Germinal center (tissue), 1 donor: ENCODE data around the gene CKAP2L.
"Not testable (repeated sequence)": the region's sequence is repeated elsewhere in the genome, so short reads cannot be mapped to it uniquely, and the experiment has no call there.

Experiments used
- DNase-seq: peaks from one replicate; pipeline ENCODE4 v3.0.0; 2012; ENCODE audit warnings: mixed read lengths, low spot score

CKAP2L gene

GRCh38 chr2:112725545-112726457 is 38.6 kb downstream of the CKAP2L start:
- no peak for DNase-seq

GRCh38 chr2:112724591-112725525 is 39.6 kb downstream of the CKAP2L start:
- DNase-seq = no peak

DNA sequence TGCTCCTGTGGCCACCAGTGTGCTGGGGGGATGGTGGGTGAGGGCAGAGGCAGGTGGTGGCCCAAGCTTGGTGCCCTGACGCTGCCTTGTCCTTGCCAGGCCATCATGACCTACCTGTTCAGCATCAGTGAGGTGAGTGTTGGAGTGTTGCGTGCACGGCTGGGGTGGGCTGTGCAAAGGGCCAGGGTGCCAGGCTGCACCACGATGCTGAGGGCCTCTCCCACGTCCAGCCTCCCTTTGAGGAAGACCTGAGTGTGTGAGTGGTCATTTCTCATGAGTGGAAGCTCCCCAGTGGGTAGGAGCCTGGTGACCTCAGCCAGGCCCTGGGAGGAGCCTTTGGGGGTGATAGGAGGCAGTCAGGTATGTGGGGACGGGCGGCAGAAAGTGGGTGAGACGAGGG is 40.4 kb downstream of the CKAP2L start:
- DNase-seq = no peak

DNA sequence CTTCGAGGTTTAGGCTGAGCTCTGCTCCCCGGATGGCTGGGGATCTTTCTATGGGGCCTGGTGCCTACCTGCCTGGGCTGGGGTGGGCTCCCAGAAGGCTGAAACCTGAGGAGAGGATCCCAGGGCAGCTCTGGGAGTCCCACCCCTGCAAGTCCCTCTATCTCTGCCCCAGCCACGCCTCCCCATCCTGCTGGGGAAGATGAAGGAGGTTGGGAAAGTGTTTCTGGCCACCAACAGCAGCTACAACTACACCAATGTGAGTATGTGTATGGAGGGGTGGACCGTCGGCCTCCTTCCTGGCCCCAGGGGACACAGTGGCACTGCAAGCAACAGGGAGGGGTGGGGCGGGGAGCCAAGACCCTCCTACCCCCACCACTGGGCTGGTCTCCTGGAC is 40.9 kb downstream of the CKAP2L start:
- DNase-seq = no peak

DNA sequence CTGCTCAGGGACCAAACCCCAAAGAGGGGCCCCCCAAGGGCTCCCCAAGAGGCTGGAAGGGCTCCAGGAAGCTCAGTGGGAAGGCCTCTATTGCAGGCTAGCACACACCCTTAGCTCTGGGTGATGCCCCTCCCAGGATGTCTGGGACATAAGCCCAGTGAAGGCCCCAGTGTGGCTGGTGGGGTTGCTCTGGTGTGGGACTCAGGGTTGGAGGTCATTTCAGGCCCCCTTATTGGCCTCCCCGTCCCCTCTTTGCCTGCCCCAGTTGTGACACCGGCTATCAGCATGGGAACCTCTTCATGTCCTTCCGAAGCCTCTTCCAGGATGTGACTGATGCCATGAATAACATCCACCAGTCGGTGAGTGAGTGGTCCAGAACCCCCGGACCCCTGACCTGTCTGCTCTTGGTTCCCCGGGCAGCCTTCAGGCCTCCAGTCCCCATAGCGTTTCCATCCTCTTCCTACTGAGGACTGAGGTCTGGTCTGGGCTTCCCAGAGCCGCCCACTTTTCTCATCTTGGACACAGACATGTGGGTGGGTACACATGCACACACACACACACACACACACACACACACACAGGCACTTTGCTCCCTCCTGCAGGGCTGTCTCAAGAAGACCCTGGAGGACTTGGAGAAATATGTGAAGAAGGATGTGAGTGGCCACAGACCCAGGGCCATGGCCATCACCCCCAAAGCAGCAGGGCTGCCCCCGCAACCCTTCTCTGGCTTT is 41.4 kb downstream of the CKAP2L start:
- DNase-seq = no peak

GRCh38 chr2:112721819-112722522 is 42.4 kb downstream of the CKAP2L start:
- no peak for DNase-seq

DNA sequence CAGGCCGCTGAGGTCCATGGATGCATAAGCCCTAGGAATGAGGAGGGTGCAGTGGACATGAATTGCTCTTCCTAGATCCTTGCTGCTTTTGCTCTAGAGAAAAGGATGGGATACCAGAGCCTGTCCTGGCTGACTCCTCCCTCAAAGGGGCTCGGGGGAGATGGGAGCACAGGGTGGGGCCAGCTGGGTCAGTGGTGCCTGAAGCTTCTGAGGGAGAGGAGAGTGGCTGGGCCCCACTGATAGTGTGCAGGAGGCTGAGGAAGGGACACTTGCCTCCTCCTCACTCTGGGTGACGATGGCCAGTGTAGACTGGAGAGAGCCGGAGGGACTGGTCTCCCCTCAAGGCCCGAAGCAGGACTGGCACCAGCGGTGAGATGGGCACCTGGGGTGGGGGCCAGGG is 43.6 kb downstream of the CKAP2L start, which contains the start of gene NT5DC4:
TSS of gene NT5DC4 (plus strand) at position 236 of the 400 bp plus-strand sequence. CDS start at position 296, 60 bp downstream.
- DNase-seq = no peak

- no peak for DNase-seq
Measured at GRCh38 chr2:112718863-112719370, 45.5 kb downstream of the CKAP2L start.

- DNase-seq = not testable (repeated sequence)
Measured at GRCh38 chr2:112716826-112717352, 47.5 kb downstream of the CKAP2L start.

GRCh38 chr2:112716094-112716493 is 48.3 kb downstream of the CKAP2L start:
- not testable (repeated sequence) for DNase-seq

GRCh38 chr2:112714836-112715631 is 49.4 kb downstream of the CKAP2L start:
- no peak for DNase-seq

- no peak for DNase-seq
Measured at GRCh38 chr2:112714331-112714730, 50.1 kb downstream of the CKAP2L start.

GRCh38 chr2:112713926-112714325 is 50.5 kb downstream of the CKAP2L start:
- DNase-seq = no peak

- no peak for DNase-seq
Measured at GRCh38 chr2:112713585-112713925, 50.9 kb downstream of the CKAP2L start.

DNA sequence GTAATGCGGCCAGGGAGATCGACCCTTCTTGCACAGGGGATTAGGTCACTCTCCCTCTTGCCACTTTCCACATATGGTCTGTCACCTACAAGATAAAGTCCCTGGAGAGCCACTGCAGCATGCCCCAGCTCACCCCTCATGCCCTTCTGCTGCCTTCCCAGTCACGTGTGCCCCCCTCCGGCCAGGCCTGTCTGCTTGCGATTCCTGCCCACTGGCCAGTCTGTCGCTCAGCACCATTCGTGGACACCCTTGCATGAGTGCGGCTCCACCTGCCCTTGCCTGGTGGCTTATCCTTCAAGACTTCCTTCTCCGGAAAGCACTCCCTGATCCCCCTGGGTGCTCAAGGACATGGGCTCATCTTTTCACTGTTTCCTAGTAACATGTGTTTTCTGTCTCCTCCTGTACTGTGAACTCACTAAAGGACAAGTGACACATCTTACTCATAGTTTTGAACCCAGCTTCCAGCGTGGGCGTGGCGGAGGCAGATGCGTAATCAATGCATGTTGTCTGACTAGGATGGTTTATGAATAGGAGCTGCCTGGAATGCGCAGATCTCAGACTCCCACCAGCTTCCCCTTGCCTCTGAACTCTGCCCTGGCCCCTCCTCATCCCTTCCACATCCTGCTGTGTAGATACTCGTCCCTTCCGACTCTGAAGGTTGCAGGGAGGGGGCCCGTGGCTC is 51.4 kb downstream of the CKAP2L start:
- no peak for DNase-seq

GRCh38 chr2:112712465-112712864 is 51.9 kb downstream of the CKAP2L start:
- no peak for DNase-seq

- no peak for DNase-seq
Measured at GRCh38 chr2:112710956-112711750, 53.3 kb downstream of the CKAP2L start.

GRCh38 chr2:112709703-112710102 is 54.7 kb downstream of the CKAP2L start:
- DNase-seq = no peak

- DNase-seq = no peak
Measured at GRCh38 chr2:112708968-112709367, 55.4 kb downstream of the CKAP2L start.
